Measurements from ENCODE around the gene LONP2.

DNA sequence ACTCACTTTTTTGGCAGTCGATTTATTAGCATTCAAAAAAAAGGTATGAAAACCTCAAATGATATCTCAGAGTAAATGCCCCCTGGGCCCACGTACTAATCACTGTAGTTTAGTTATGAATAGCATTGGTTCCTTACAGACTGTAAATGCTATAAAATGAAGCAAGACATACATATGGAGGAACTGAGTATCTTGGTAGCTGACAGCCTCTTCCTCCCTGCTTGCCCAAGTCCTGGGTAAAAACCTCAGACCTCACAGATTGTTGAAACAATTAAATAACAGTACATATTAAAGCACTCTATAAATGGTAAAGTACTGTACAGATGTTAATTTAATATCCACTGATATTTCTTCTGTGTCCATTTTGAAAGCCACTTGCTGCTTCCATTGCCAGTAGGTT lies 36.4 kb downstream of the LONP2 start:
- TF ChIP-seq, protein P1, sequence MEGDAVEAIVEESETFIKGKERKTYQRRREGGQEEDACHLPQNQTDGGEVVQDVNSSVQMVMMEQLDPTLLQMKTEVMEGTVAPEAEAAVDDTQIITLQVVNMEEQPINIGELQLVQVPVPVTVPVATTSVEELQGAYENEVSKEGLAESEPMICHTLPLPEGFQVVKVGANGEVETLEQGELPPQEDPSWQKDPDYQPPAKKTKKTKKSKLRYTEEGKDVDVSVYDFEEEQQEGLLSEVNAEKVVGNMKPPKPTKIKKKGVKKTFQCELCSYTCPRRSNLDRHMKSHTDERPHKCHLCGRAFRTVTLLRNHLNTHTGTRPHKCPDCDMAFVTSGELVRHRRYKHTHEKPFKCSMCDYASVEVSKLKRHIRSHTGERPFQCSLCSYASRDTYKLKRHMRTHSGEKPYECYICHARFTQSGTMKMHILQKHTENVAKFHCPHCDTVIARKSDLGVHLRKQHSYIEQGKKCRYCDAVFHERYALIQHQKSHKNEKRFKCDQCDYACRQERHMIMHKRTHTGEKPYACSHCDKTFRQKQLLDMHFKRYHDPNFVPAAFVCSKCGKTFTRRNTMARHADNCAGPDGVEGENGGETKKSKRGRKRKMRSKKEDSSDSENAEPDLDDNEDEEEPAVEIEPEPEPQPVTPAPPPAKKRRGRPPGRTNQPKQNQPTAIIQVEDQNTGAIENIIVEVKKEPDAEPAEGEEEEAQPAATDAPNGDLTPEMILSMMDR (conservative IDR thresholded peaks at IDR 0.05 in 1 of 2, IDR thresholded peaks at IDR 0.05 in 1 of 2; ENCODE audit: extremely low read depth in 1 of 2, insufficient read depth in 1 of 2, low read depth in 1 of 2, low read length in 2 of 2) = no peak
- no peak for TF ChIP-seq EZH2 (IDR thresholded peaks at IDR 0.05; ENCODE audit: borderline replicate concordance, low read length)

All from mammary epithelial cell (primary cell).